Lung (tissue), 16 donors: ENCODE data around the gene PCDH1. TPM values are rescaled to one million over a fixed set of nuclear protein-coding genes. Genes with fewer than 3 reads are reported as not detected.
"Not testable (repeated sequence)": the region's sequence is repeated elsewhere in the genome, so short reads cannot be mapped to it uniquely, and the experiment has no call there.

Experiments
- ATAC-seq: fragments of 200-7000 bp; cut with Tn5 transposase; one replicate; pipeline ENCODE4 v1.9.1; 2020; ENCODE audit warnings: moderate number of reproducible peaks; ENCODE audit not compliant: insufficient read depth, low FRiP score
- DNase-seq, 3 donors: peaks; one replicate each; pipeline ENCODE4 v3.0.0-alpha.2; 2013 to 2017
- H3K27ac ChIP-seq, 2 donors: one replicate each; pipeline ENCODE4 v1.5.1; 2013; ENCODE audit warnings: mild to moderate bottlenecking in 2 of 2, moderate library complexity in 2 of 2, control low read depth in 1 of 2, inconsistent platforms in 1 of 2, low read depth in 1 of 2, low read length in 1 of 2
- H3K27me3 ChIP-seq, 3 donors: one replicate each; pipeline ENCODE4 v1.5.1; 2013; ENCODE audit warnings: low read length in 2 of 3; ENCODE audit not compliant: control insufficient read depth in 3 of 3, insufficient read depth in 3 of 3
- H3K36me3 ChIP-seq, 4 donors: one replicate each; pipeline ENCODE4 v1.5.1; 2013; ENCODE audit warnings: low read length in 4 of 4, mild to moderate bottlenecking in 1 of 4, moderate library complexity in 1 of 4; ENCODE audit not compliant: control insufficient read depth in 4 of 4, insufficient read depth in 4 of 4
- H3K4me1 ChIP-seq, 5 donors: one replicate each; pipeline ENCODE4 v1.5.1; 2013; ENCODE audit warnings: low read length in 5 of 5, mild to moderate bottlenecking in 2 of 5, moderate library complexity in 1 of 5; ENCODE audit not compliant: control insufficient read depth in 5 of 5, insufficient read depth in 5 of 5
- H3K4me3 ChIP-seq: one replicate; pipeline ENCODE4 v1.5.1; 2013; ENCODE audit warnings: mild to moderate bottlenecking, control low read depth, moderate library complexity
- H3K9ac ChIP-seq, 2 donors: one replicate each; pipeline ENCODE4 v1.5.1; 2013; ENCODE audit warnings: low read length in 2 of 2, control low read depth in 1 of 2; ENCODE audit not compliant: insufficient read depth in 1 of 2
- H3K9me3 ChIP-seq, 4 donors: one replicate each; pipeline ENCODE4 v1.5.1; 2013; ENCODE audit warnings: low read length in 3 of 4, mild to moderate bottlenecking in 1 of 4, moderate library complexity in 1 of 4; ENCODE audit not compliant: control insufficient read depth in 4 of 4, insufficient read depth in 3 of 4
- CTCF ChIP-seq: IDR thresholded peaks from 2 replicates; pipeline ENCODE4 v1.5.1; 2012; ENCODE audit warnings: mild to moderate bottlenecking; ENCODE audit errors: control extremely low read depth, extremely low read depth
- WGBS, 2 donors: extraction: QIAGEN DNeasy Blood & Tissue Kit; methylation state at CpG; one replicate each; pipeline ENCODE4 v1.1.7; 2013; 5-methylcytosine and 5-hydroxymethylcytosine counted together
- long read RNA-seq, 5 donors: transcript quantifications; one replicate each; lab custom pipeline, GENCODE V29; 2026
- polyA plus RNA-seq, 2 donors: library from polyadenylated mRNA; stranded (reverse); fragments of 200-250 nt; gene quantifications; one replicate each; pipeline ENCODE4 v1.2.1, GENCODE V29; 2013
- total RNA-seq, 2 donors: library from RNA; depleted of rRNA in 1 of 2; stranded (reverse); fragments of >200 nt in 1 of 2; gene quantifications; one replicate each; pipeline ENCODE4 v1.2.1, GENCODE V29; 2014 to 2021
- donor health status: control.
- donor health status: control.
- donor health status: Bipolar disorder and iron deficiency.
- donor health status: healthy.
- donor health status: DM: yes; HTN: yes; CAD: no.

The PCDH1 gene
- 10 to 100 TPM; 43.6 to 70.2 TPM for total RNA-seq
- 10 to 100 TPM; 18.2 to 45.1 TPM for polyA plus RNA-seq
- long read RNA-seq, donor 1, full-length matches to known transcripts: 9 of 14 reads
- long read RNA-seq, donor 1, partial matches to known transcripts: 5 of 14 reads
- long read RNA-seq, donor 1, other reads (novel, unspliced or antisense): 0 of 14 reads
- long read RNA-seq, donor 2, partial matches to known transcripts: 0 of 2 reads
- long read RNA-seq, donor 2, other reads (novel, unspliced or antisense): 0 of 2 reads
- long read RNA-seq, donor 3, partial matches to known transcripts: 6 of 10 reads
- long read RNA-seq, donor 3, other reads (novel, unspliced or antisense): 0 of 10 reads
- long read RNA-seq, donor 4: 0 reads
- long read RNA-seq, donor 5, full-length matches to known transcripts: 12 of 21 reads
- long read RNA-seq, donor 5, partial matches to known transcripts: 9 of 21 reads
- long read RNA-seq, donor 5, other reads (novel, unspliced or antisense): 0 of 21 reads

DNA sequence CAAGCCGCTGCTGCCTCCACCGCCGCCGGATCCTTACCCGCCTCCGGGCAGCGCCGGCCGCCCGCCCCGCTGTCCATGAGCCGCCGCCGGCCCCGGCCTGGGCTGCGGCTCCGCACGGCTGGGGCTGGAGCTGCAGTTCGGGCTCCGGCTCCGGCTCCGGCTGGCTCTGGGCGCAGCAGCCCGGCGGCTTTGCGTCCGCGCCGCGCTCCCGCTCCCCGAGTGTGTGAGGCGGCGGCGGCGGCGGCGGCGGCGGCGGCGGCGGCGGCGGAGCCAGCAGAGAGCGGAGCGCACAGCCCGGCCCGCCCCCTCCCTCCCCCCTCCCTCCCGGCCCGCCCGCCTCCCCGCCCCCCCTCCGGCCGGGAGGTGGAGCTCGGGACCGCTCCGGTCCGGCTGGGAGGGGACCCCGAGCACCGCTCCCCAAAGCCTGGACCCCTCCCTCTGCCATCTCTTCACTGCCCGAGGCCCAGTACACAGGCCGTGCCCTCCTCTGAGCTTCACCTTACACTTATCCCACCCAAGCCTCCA, at the start of gene PCDH1:
TSS of gene PCDH1 (minus strand) at position 225 of the 525 bp plus-strand sequence. CDS start at position 77, 148 bp downstream.
- H3K4me3 ChIP-seq: peak within 1 kb of the TSS; percentile 86
- 0% methylated on average over 12 to 54 of the region's 63 CpGs for WGBS, 2 donors
- H3K9me3 ChIP-seq: no peaks in the 10 kb centered on the region
- H3K4me1 ChIP-seq: peaks cover 0 to 23% (median 7%) of the 10 kb centered on the region in 5 donors
- H3K36me3 ChIP-seq: no peaks in the 10 kb centered on the region
- ATAC-seq (peak; percentile 36), DNase-seq (peak; percentile 30 to 49 (median 43))
- H3K27me3 ChIP-seq: peaks cover 0 to 71% (median 52%) of the 10 kb centered on the region in 3 donors
- TF ChIP-seq CTCF: no peak
- peak within 1 kb of the TSS in 1 of 2 donors; percentile 36 for H3K9ac ChIP-seq
- peak within 1 kb of the TSS; percentile 74 to 83 for H3K27ac ChIP-seq

GRCh38 chr5:141926434-141926833, 48.2 kb upstream of the PCDH1 start:
- DNase-seq (no peak), ATAC-seq (no peak)
- no peaks in the 10 kb centered on the region for H3K27me3 ChIP-seq
- peaks cover 5 to 12% (median 7%) of the 10 kb centered on the region in 5 donors for H3K4me1 ChIP-seq
- no peak overlapping the region for H3K27ac ChIP-seq
- H3K4me3 ChIP-seq: no peak overlapping the region
- 83% methylated on average over 2 of the region's 2 CpGs for WGBS, 2 donors
- no peaks in the 10 kb centered on the region for H3K9me3 ChIP-seq
- no peak overlapping the region for H3K9ac ChIP-seq
- no peak for TF ChIP-seq CTCF
- H3K36me3 ChIP-seq: peaks cover 34 to 50% (median 44%) of the 10 kb centered on the region in 4 donors

DNA sequence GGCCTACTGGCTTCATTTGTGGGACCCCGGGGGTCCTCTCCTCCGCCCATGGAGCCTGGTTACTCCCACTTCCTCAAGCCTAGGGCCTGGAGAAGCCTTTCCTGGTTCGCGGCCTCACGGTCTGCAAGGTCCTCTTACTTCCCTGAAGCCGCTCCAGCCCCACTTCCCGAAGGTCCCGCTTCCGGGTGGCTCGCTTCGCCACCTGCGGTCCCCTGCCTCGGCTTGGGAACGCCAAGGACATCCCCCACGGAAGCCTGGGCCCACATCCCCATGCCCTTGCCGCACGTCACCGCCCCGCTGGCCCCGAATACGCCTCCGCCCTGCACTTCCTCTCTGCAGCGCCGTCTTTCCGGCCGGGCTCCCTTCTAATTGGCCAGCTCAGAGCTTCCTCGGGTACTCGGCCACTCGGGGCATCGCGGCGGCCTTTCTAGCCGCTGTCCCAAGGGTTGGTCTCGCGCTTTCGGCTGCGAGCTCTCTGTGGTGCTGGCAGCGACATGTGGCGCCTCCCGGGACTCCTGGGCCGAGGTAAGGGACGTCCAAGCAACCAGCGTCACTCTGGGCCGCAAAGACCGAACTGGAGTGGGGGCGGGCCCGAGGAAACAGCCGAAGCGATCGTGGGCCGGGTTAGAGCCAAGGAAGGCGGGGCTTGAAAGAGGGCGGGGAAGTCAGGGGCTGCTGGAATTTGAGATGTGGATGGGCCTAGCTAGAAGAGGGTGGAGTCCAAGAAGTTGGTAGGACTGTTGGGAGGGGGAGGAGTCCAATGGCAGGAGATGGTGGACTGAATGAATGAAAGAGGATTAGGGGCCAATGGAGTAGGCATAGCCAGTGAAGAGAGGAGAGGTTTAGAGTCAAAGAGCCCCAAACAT, 45.5 kb upstream of the PCDH1 start, which contains the start of gene DELE1:
TSS of gene DELE1 (plus strand) at position 424 of the 866 bp plus-strand sequence. CDS start at position 495, 71 bp downstream.
- peak within 1 kb of the TSS; percentile 55 for H3K4me3 ChIP-seq
- peaks cover 5 to 12% (median 7%) of the 10 kb centered on the region in 5 donors for H3K4me1 ChIP-seq
- H3K9me3 ChIP-seq: no peaks in the 10 kb centered on the region
- 0 to 1% methylated on average over 53 of the region's 53 CpGs for WGBS, 2 donors
- TF ChIP-seq CTCF: no peak
- DNase-seq (peak; percentile 95 to 97 (median 96)), ATAC-seq (peak; percentile 99)
- peaks cover 19 to 28% (median 25%) of the 10 kb centered on the region in 4 donors for H3K36me3 ChIP-seq
- peak within 1 kb of the TSS; percentile 90 to 93 for H3K9ac ChIP-seq
- peak within 1 kb of the TSS; percentile 91 to 98 for H3K27ac ChIP-seq
- no peaks in the 10 kb centered on the region for H3K27me3 ChIP-seq

- DNase-seq, H3K9me3 ChIP-seq, H3K27me3 ChIP-seq, ATAC-seq: not testable (repeated sequence)
- 57 to 60% methylated on average over 28 of the region's 28 CpGs for WGBS, 2 donors
- H3K36me3 ChIP-seq: peaks cover 14 to 23% (median 18%) of the 10 kb centered on the region in 4 donors
- peak overlapping the region; percentile 91 to 98 for H3K27ac ChIP-seq
- peak overlapping the region; percentile 55 for H3K4me3 ChIP-seq
- H3K9ac ChIP-seq: peak overlapping the region; percentile 90 to 93
- H3K4me1 ChIP-seq: peaks cover 5 to 12% (median 7%) of the 10 kb centered on the region in 5 donors
These were observed 44.7 kb upstream of the PCDH1 start for GRCh38 chr5:141922827-141923447.
